Measurements from ENCODE around the gene NCSTN. TPM values are rescaled to one million over a fixed set of nuclear protein-coding genes. Genes with fewer than 3 reads are reported as not detected.

The NCSTN gene
- 102 and 111 TPM in 2 replicates for total RNA-seq

GRCh38 chr1:160342953-160343869 lies at the start of gene NCSTN, which contains the start of gene COPA:
Gene NCSTN (plus strand): TSS chr1:160343383. CDS start chr1:160343397, 14 bp downstream.
Gene COPA (minus strand): TSS chr1:160343250. CDS start chr1:160343170, 80 bp downstream.

GRCh38 chr1:160366731-160367515 lies 23.7 kb downstream of the NCSTN start, which contains the start of gene NHLH1:
Gene NHLH1 (plus strand): TSS chr1:160367071. CDS start chr1:160370732, 3,661 bp downstream.

GRCh38 chr1:160400223-160400645 lies 57.1 kb downstream of the NCSTN start, which contains the start of gene VANGL2:
Gene VANGL2 (plus strand): TSS chr1:160400564. CDS start chr1:160415838, 15,274 bp downstream.

Small RNA genes lying within 50 kb of the gene (small RNA-seq; reads per million reads assigned to genes)
- gene RF00019 (not detected), gene RNU4-42P (not detected)

Other genes starting within 250 kb of the NCSTN start
- 20.9 TPM in 2 replicates for gene IGSF8, start 244.8 kb upstream of the NCSTN start, total RNA-seq
- not detected in 2 replicates for gene ATP1A2, start 227.6 kb upstream of the NCSTN start, total RNA-seq
- not detected in 2 replicates for gene ATP1A4, start 191.8 kb upstream of the NCSTN start, total RNA-seq
- gene CASQ1, start 152.8 kb upstream of the NCSTN start, total RNA-seq, result not detected in 2 replicates
- gene PEA15, start 138.0 kb upstream of the NCSTN start, total RNA-seq, result 240 and 266 TPM in 2 replicates
- 85.9 and 90.9 TPM in 2 replicates for gene DCAF8, start 80.8 kb upstream of the NCSTN start, total RNA-seq
- gene PEX19, start 58.2 kb upstream of the NCSTN start, total RNA-seq, result 56.0 and 90.3 TPM in 2 replicates
- 331 and 398 TPM in 2 replicates for gene COPA, start 133 bp upstream of the NCSTN start, total RNA-seq
- 0.12 and 0.16 TPM in 2 replicates for gene NHLH1, start 23.7 kb downstream of the NCSTN start, total RNA-seq
- gene VANGL2, start 57.2 kb downstream of the NCSTN start, total RNA-seq, result 0.12 and 0.49 TPM in 2 replicates
- gene SLAMF6, start 179.9 kb downstream of the NCSTN start, total RNA-seq, result not detected in 2 replicates
- not detected in 2 replicates for gene CD84, start 236.1 kb downstream of the NCSTN start, total RNA-seq

All from hair follicle dermal papilla cell (primary cell).